ENCODE data around the gene CCSER1.

DNA sequence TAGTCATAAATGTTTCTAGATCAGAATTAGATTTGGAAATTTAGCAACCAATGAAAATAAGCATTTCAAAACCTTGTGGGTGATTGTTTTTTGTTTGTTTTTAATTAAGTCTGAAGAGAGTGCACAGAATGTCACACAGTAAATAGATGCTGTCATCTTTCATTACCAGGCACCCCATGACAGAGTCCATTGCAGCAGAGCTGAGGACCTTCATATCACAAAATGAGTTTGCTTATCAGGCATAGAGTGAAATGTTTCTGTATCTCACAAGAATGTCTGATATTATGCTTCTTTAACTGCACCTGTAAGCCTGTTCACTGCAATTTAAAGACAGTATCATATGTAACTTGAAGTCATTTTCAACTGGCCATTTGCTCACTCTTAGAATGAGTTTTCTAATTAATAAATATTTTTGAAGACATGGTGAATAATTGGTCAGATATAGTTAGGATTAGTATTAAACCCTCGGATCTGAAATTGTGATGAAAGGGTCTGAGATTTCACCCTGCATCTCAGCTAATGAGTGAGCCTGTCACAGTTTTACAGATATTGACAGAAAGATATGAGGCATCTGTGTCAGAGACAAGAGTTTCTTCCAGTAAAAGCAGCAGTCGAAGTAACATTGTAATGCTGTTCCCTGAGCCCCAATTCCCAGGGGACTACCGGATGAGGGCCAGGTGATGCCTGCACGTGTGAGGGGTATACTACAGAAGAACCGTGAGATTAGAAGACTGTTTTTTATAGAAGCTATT is 416.4 kb downstream of the CCSER1 start:
- TF ChIP-seq EZH2 (IDR thresholded peaks at IDR 0.05; ENCODE audit: low read length, missing control alignments) (no peak), CTCF (conservative IDR thresholded peaks at IDR 0.05 in 1 of 2, IDR thresholded peaks at IDR 0.05 in 1 of 2; ENCODE audit: low read depth in 1 of 2, low read length in 2 of 2) (no peak)

All from fibroblast of lung (primary cell).